GM21737 (cell line): ENCODE measurements around the gene BMP8A.
"Not testable (repeated sequence)": the region's sequence is repeated elsewhere in the genome, so short reads cannot be mapped to it uniquely, and the experiment has no call there.

Experiments
- ATAC-seq: cut with Tn5 transposase; IDR thresholded peaks from one replicate; pipeline ENCODE4 v1.9.1; 2021; ENCODE audit warnings: mild to moderate bottlenecking, moderate library complexity; ENCODE audit not compliant: unreplicated experiment

Gene BMP8A

GRCh38 chr1:39504436-39504835, 13.0 kb downstream of the BMP8A start:
- ATAC-seq: not testable (repeated sequence)

- no peak for ATAC-seq
Observed at GRCh38 chr1:39505289-39505688, 13.9 kb downstream of the BMP8A start.

- no peak for ATAC-seq
Observed at GRCh38 chr1:39507230-39507928, 15.9 kb downstream of the BMP8A start.

GRCh38 chr1:39508266-39508665, 16.8 kb downstream of the BMP8A start:
- ATAC-seq: no peak

GRCh38 chr1:39508857-39509305, 17.4 kb downstream of the BMP8A start:
- ATAC-seq: no peak

- ATAC-seq: no peak
Observed at GRCh38 chr1:39509360-39510009, 18.0 kb downstream of the BMP8A start.

GRCh38 chr1:39510570-39511186, 19.2 kb downstream of the BMP8A start:
- ATAC-seq: not testable (repeated sequence)

GRCh38 chr1:39511477-39511876, 20.0 kb downstream of the BMP8A start:
- not testable (repeated sequence) for ATAC-seq

- ATAC-seq: not testable (repeated sequence)
Observed at GRCh38 chr1:39512234-39512847, 20.9 kb downstream of the BMP8A start.

- not testable (repeated sequence) for ATAC-seq
Observed at GRCh38 chr1:39514710-39515124, 23.3 kb downstream of the BMP8A start.

- ATAC-seq: not testable (repeated sequence)
Observed at GRCh38 chr1:39515131-39516086, 24.0 kb downstream of the BMP8A start.

GRCh38 chr1:39516841-39517240, 25.4 kb downstream of the BMP8A start:
- ATAC-seq: not testable (repeated sequence)

GRCh38 chr1:39517936-39518335, 26.5 kb downstream of the BMP8A start:
- ATAC-seq: not testable (repeated sequence)

GRCh38 chr1:39519376-39519775, 27.9 kb downstream of the BMP8A start:
- not testable (repeated sequence) for ATAC-seq

GRCh38 chr1:39522221-39522620, 30.8 kb downstream of the BMP8A start:
- not testable (repeated sequence) for ATAC-seq

- no peak for ATAC-seq
Observed at GRCh38 chr1:39522661-39523567, 31.5 kb downstream of the BMP8A start.

GRCh38 chr1:39524171-39524570, 32.7 kb downstream of the BMP8A start:
- no peak for ATAC-seq

- no peak for ATAC-seq
Observed at GRCh38 chr1:39524591-39525365, 33.3 kb downstream of the BMP8A start.
